ENCODE measurements around the gene LYRM7.
"Not testable (repeated sequence)": the region's sequence is repeated elsewhere in the genome, so short reads cannot be mapped to it uniquely, and the experiment has no call there.

Gene LYRM7

GRCh38 chr5:131164191-131165118 is 6.3 kb upstream of the LYRM7 start:
- H3K4me3 Mint-ChIP-seq, result peak overlapping the region; percentile 99
- H3K27ac Mint-ChIP-seq, result peak overlapping the region; percentile 99
- H3K4me1 Mint-ChIP-seq (ENCODE audit: low read depth), result peaks cover 62% of the 10 kb centered on the region
- no peaks in the 10 kb centered on the region for H3K9me3 Mint-ChIP-seq
- no peaks in the 10 kb centered on the region for H3K27me3 Mint-ChIP-seq
- H3K36me3 Mint-ChIP-seq (ENCODE audit: low read depth), result peaks cover 48% of the 10 kb centered on the region

GRCh38 chr5:131165119-131165727 is 5.5 kb upstream of the LYRM7 start, which contains the start of gene HINT1:
Gene HINT1 (minus strand): TSS chr5:131165256. CDS start chr5:131165205, 51 bp downstream.
- Mint-ChIP-seq H3K27me3 (no peaks in the 10 kb centered on the region), H3K9me3 (no peaks in the 10 kb centered on the region), H3K36me3 (ENCODE audit: low read depth) (peaks cover 40% of the 10 kb centered on the region), H3K4me1 (ENCODE audit: low read depth) (peaks cover 61% of the 10 kb centered on the region), H3K27ac (peak within 1 kb of the TSS; percentile 99), H3K4me3 (peak within 1 kb of the TSS; percentile 99)

- no peaks in the 10 kb centered on the region for H3K27me3 Mint-ChIP-seq
- no peaks in the 10 kb centered on the region for H3K9me3 Mint-ChIP-seq
- H3K4me1 Mint-ChIP-seq (ENCODE audit: low read depth), result peaks cover 59% of the 10 kb centered on the region
- no peak overlapping the region for H3K4me3 Mint-ChIP-seq
- no peak overlapping the region for H3K27ac Mint-ChIP-seq
- peaks cover 16% of the 10 kb centered on the region for H3K36me3 Mint-ChIP-seq (ENCODE audit: low read depth)
These were observed 3.1 kb upstream of the LYRM7 start for GRCh38 chr5:131167615-131168014.

- Mint-ChIP-seq H3K36me3 (ENCODE audit: low read depth) (peaks cover 9% of the 10 kb centered on the region), H3K4me1 (ENCODE audit: low read depth) (peaks cover 63% of the 10 kb centered on the region), H3K27me3 (no peaks in the 10 kb centered on the region), H3K4me3 (peak overlapping the region; percentile 99), H3K27ac (peak overlapping the region; percentile 95), H3K9me3 (no peaks in the 10 kb centered on the region)
These were observed 769 bp upstream of the LYRM7 start for GRCh38 chr5:131169810-131170539.

GRCh38 chr5:131171276-131171810 is 599 bp downstream of the LYRM7 start:
- H3K36me3 Mint-ChIP-seq (ENCODE audit: low read depth), result peaks cover 12% of the 10 kb centered on the region
- H3K4me1 Mint-ChIP-seq (ENCODE audit: low read depth), result peaks cover 54% of the 10 kb centered on the region
- H3K9me3 Mint-ChIP-seq, result no peaks in the 10 kb centered on the region
- peak overlapping the region; percentile 95 for H3K27ac Mint-ChIP-seq
- peak overlapping the region; percentile 99 for H3K4me3 Mint-ChIP-seq
- H3K27me3 Mint-ChIP-seq, result no peaks in the 10 kb centered on the region

- no peaks in the 10 kb centered on the region for H3K27me3 Mint-ChIP-seq
- no peak overlapping the region for H3K4me3 Mint-ChIP-seq
- peaks cover 19% of the 10 kb centered on the region for H3K4me1 Mint-ChIP-seq (ENCODE audit: low read depth)
- no peak overlapping the region for H3K27ac Mint-ChIP-seq
- H3K9me3 Mint-ChIP-seq, result no peaks in the 10 kb centered on the region
- H3K36me3 Mint-ChIP-seq (ENCODE audit: low read depth), result peaks cover 14% of the 10 kb centered on the region
These were observed 9.7 kb downstream of the LYRM7 start for GRCh38 chr5:131180407-131180806.

GRCh38 chr5:131182839-131183238 is 12.1 kb downstream of the LYRM7 start:
- peaks cover 8% of the 10 kb centered on the region for H3K4me1 Mint-ChIP-seq (ENCODE audit: low read depth)

GRCh38 chr5:131185523-131186104 is 14.9 kb downstream of the LYRM7 start:
- Mint-ChIP-seq H3K36me3 (ENCODE audit: low read depth) (peaks cover 25% of the 10 kb centered on the region), H3K27ac (no peak overlapping the region), H3K9me3 (no peaks in the 10 kb centered on the region), H3K27me3 (no peaks in the 10 kb centered on the region), H3K4me1 (ENCODE audit: low read depth) (no peaks in the 10 kb centered on the region), H3K4me3 (no peak overlapping the region)

More at GRCh38 chr5:131182839-131183238, 12.1 kb downstream of the LYRM7 start:
- Mint-ChIP-seq H3K9me3 (no peaks in the 10 kb centered on the region), H3K27ac (no peak overlapping the region), H3K27me3 (no peaks in the 10 kb centered on the region), H3K36me3 (ENCODE audit: low read depth) (peaks cover 12% of the 10 kb centered on the region), H3K4me3 (no peak overlapping the region)

- Mint-ChIP-seq H3K4me3 (no peak overlapping the region), H3K9me3 (no peaks in the 10 kb centered on the region), H3K27me3 (no peaks in the 10 kb centered on the region), H3K27ac (no peak overlapping the region), H3K36me3 (ENCODE audit: low read depth) (peaks cover 28% of the 10 kb centered on the region), H3K4me1 (ENCODE audit: low read depth) (no peaks in the 10 kb centered on the region)
These were observed 16.0 kb downstream of the LYRM7 start for GRCh38 chr5:131186561-131187256.

- no peaks in the 10 kb centered on the region for H3K27me3 Mint-ChIP-seq
- peaks cover 4% of the 10 kb centered on the region for H3K4me1 Mint-ChIP-seq (ENCODE audit: low read depth)
- H3K4me3 Mint-ChIP-seq, result no peak overlapping the region
- peaks cover 20% of the 10 kb centered on the region for H3K36me3 Mint-ChIP-seq (ENCODE audit: low read depth)
- no peak overlapping the region for H3K27ac Mint-ChIP-seq
- no peaks in the 10 kb centered on the region for H3K9me3 Mint-ChIP-seq
These were observed 22.4 kb downstream of the LYRM7 start for GRCh38 chr5:131193106-131193505.

GRCh38 chr5:131193897-131194296 is 23.2 kb downstream of the LYRM7 start:
- peaks cover 17% of the 10 kb centered on the region for H3K36me3 Mint-ChIP-seq (ENCODE audit: low read depth)
- not testable (repeated sequence) for H3K4me3 Mint-ChIP-seq; H3K4me1 Mint-ChIP-seq (ENCODE audit: low read depth); H3K27me3 Mint-ChIP-seq; H3K9me3 Mint-ChIP-seq; H3K27ac Mint-ChIP-seq

GRCh38 chr5:131194725-131195124 is 24.0 kb downstream of the LYRM7 start:
- no peak overlapping the region for H3K4me3 Mint-ChIP-seq

GRCh38 chr5:131195696-131196095 is 25.0 kb downstream of the LYRM7 start:
- peak overlapping the region; percentile 8 for H3K27ac Mint-ChIP-seq
- peaks cover 4% of the 10 kb centered on the region for H3K4me1 Mint-ChIP-seq (ENCODE audit: low read depth)
- no peaks in the 10 kb centered on the region for H3K9me3 Mint-ChIP-seq
- no peak overlapping the region for H3K4me3 Mint-ChIP-seq
- no peaks in the 10 kb centered on the region for H3K27me3 Mint-ChIP-seq
- H3K36me3 Mint-ChIP-seq (ENCODE audit: low read depth), result peaks cover 16% of the 10 kb centered on the region

More at GRCh38 chr5:131194725-131195124, 24.0 kb downstream of the LYRM7 start:
- H3K27me3 Mint-ChIP-seq, result no peaks in the 10 kb centered on the region
- no peak overlapping the region for H3K27ac Mint-ChIP-seq
- H3K4me1 Mint-ChIP-seq (ENCODE audit: low read depth), result peaks cover 4% of the 10 kb centered on the region
- no peaks in the 10 kb centered on the region for H3K9me3 Mint-ChIP-seq
- peaks cover 10% of the 10 kb centered on the region for H3K36me3 Mint-ChIP-seq (ENCODE audit: low read depth)

GRCh38 chr5:131196331-131196730 is 25.6 kb downstream of the LYRM7 start:
- H3K4me3 Mint-ChIP-seq, result no peak overlapping the region
- peaks cover 4% of the 10 kb centered on the region for H3K4me1 Mint-ChIP-seq (ENCODE audit: low read depth)
- no peaks in the 10 kb centered on the region for H3K9me3 Mint-ChIP-seq
- H3K27me3 Mint-ChIP-seq, result no peaks in the 10 kb centered on the region
- peaks cover 16% of the 10 kb centered on the region for H3K36me3 Mint-ChIP-seq (ENCODE audit: low read depth)
- no peak overlapping the region for H3K27ac Mint-ChIP-seq
